Measurements from ENCODE around the gene SPG21. TPM values are rescaled to one million over a fixed set of nuclear protein-coding genes. Genes with fewer than 3 reads are reported as not detected.

Gene SPG21
- total and polyA plus RNA-seq, 2 of the 13 experiments (the other 11 are each of a cell fraction or from before 2014, with no cell fraction given), result 36.7 to 42.4 TPM

DNA sequence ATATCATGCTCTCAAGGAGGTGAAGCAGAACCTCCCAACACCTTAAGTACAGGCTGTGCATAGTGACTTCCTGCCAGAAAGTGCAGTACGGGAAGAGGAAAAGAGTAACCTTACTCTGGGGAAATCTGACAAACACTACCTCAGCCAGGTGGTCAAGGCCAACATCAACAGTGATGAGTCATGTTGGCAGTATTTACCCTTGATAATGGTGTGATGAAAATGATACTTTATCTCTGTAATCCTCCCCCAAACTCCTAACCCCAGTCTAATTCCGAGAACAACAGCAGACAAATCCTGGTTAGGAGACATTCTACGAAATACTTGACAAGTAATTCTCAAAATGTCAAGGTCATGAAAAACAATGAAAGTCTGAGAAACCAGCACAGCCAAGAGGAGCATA, 51.5 kb downstream of the SPG21 start (continued):
- TF ChIP-seq ZNF768 (CRISPR knock-in tag; IDR thresholded peaks at IDR 0.05), result no peak
- no peak for TF ChIP-seq ZNF510 (CRISPR knock-in tag; IDR thresholded peaks at IDR 0.05; ENCODE audit: low read depth)
- no peak for TF ChIP-seq ZNF773 (CRISPR knock-in tag; IDR thresholded peaks at IDR 0.05; ENCODE audit: borderline replicate concordance)
- TF ChIP-seq YY1 (IDR thresholded peaks at IDR 0.05; ENCODE audit: insufficient read depth, insufficient replicate concordance, low read depth, low read length), result no peak
- TF ChIP-seq ZNF839 (CRISPR knock-in tag; IDR thresholded peaks at IDR 0.05; ENCODE audit: borderline replicate concordance), result no peak
- TF ChIP-seq MED1 (CRISPR knock-in tag; IDR thresholded peaks at IDR 0.05), result peak; percentile 27; the same call in 1 of the 2 replicates
- TF ChIP-seq GLMP (CRISPR knock-in tag; IDR thresholded peaks at IDR 0.05; ENCODE audit: borderline replicate concordance), result no peak
- TF ChIP-seq KLF6 (CRISPR knock-in tag; IDR thresholded peaks at IDR 0.05), result no peak
- no peak for TF ChIP-seq CENPX (CRISPR knock-in tag; IDR thresholded peaks at IDR 0.05)
- no peak for TF ChIP-seq KLF11 (CRISPR knock-in tag; IDR thresholded peaks at IDR 0.05)
- TF ChIP-seq ZNF562 (CRISPR knock-in tag; IDR thresholded peaks at IDR 0.05; ENCODE audit: borderline replicate concordance), result no peak
- no peak for TF ChIP-seq SRSF4 (IDR thresholded peaks at IDR 0.05; ENCODE audit: low read depth, low read length, poor library complexity, severe bottlenecking)
- TF ChIP-seq ZNF275 (CRISPR knock-in tag; IDR thresholded peaks at IDR 0.05; ENCODE audit: borderline replicate concordance), result no peak
- no peak for TF ChIP-seq GZF1 (CRISPR knock-in tag; IDR thresholded peaks at IDR 0.05)
- no peak for TF ChIP-seq RBM39 (IDR thresholded peaks at IDR 0.05; ENCODE audit: low read depth, low read length, poor library complexity, severe bottlenecking)
- TF ChIP-seq SPEN (CRISPR knock-in tag; IDR thresholded peaks at IDR 0.05; ENCODE audit: low read depth), result no peak
- TF ChIP-seq HBP1 (CRISPR knock-in tag; IDR thresholded peaks at IDR 0.05; ENCODE audit: low read depth), result no peak
- peak; percentile 34; the same call in 1 of the 2 replicates for TF ChIP-seq ELF3 (CRISPR knock-in tag; IDR thresholded peaks at IDR 0.05)
- TF ChIP-seq ZNF841 (CRISPR knock-in tag; IDR thresholded peaks at IDR 0.05; ENCODE audit: borderline replicate concordance), result no peak
- TF ChIP-seq THRA (CRISPR knock-in tag; IDR thresholded peaks at IDR 0.05; ENCODE audit: borderline replicate concordance), result peak; percentile 85; the same call in 1 of the 2 replicates
- peak; percentile 36; the same call in 1 of the 2 replicates for TF ChIP-seq ZNF644 (CRISPR knock-in tag; IDR thresholded peaks at IDR 0.05; ENCODE audit: low read depth)
- no peak; the same call in 1 of the 2 replicates for TF ChIP-seq ZNF264 (CRISPR knock-in tag; IDR thresholded peaks at IDR 0.05)
- TF ChIP-seq ESRRA (CRISPR knock-in tag; IDR thresholded peaks at IDR 0.05; ENCODE audit: low read depth), result no peak
- no peak for TF ChIP-seq ZXDC (CRISPR knock-in tag; IDR thresholded peaks at IDR 0.05)
